ENCODE data around the gene CAPN2.
A peak's percentile ranks its signal among the peaks of the same experiment; 100 is the strongest.
"Not testable (repeated sequence)": the region's sequence is repeated elsewhere in the genome, so short reads cannot be mapped to it uniquely, and the experiment has no call there.

The CAPN2 gene

DNA sequence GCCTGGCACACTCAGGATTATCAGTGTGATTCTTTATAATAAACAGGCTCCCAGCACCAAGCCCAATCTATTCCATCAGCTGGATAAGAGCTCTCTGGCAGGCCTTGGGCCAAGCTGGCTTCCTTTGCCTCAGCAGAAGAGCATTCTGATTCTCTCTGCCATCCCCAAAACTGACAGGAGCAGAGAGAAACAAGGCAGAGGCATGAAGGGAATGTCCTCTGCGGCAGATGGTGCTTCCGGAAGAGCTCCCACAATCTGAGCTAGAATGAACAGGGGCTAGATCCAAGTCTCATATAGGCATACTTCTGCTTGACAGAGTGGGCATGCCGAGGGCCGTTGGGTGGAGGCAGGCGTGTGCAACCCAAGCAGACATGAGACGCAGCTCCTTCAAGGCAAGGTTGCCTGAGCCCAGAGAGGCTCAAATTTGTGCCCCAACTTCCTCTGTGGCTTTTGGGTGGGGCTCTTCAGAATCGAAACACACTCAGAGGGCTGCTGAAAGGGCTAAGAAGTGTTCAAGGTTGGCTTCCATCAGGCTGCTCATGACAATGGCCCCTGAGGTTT lies 4.0 kb downstream of the CAPN2 start:
- peak in 1 of 2 donors; percentile 24 for DNase-seq (ENCODE audit: low read depth in 1 of 2, low spot score in 1 of 2)

DNA sequence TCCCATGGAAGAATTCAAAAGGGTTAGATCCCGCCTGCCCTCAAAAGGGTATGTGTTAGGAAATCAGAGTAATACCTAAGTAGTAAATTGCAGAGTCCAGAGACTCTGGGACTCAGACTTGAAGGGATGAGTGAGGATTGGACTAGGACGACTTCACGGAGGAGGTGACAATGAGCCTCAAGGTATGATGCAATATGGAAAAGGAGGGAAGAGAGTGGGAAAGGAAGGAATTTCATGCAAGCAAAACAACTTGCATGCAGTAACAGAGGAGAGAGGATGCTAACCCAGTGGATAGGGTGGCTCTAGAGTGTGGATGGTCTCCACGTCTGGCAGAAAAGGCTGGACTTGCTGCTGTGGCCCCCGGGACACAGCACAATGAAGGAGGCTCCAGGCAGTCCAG lies 4.8 kb downstream of the CAPN2 start:
- DNase-seq (ENCODE audit: low read depth in 1 of 2, low spot score in 1 of 2), result no peak

DNA sequence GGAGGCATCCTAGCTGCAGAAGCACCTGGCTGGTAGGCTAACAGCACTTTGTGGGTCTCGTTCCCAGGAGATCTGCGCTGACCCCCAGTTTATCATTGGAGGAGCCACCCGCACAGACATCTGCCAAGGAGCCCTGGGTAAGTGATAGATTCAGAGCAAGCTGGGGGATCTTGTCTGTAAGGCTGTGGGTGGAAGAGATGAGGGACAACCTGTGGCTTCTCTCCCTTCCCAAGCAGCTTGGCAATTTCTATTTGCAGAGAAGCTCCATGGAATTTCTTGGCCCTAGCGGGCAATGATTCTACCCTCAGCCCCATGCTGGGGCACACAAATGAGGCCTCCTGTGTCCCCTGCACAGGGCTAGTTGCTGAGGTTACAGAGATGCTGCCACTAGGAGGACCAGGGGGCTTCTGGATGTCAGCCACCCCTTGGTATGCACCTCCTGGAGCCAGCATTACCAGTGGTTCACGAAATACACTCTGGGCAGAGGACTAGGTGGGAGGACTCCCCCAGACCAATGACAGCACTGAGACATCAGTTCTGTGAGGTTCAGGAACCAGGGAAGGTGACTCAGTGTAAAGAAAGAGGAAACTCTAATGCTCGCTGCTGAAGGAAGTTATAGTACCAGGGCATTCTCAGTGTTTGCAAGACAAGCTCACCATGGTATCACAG lies 5.5 kb downstream of the CAPN2 start:
- DNase-seq (ENCODE audit: low read depth in 1 of 2, low spot score in 1 of 2), result no peak

- no peak for DNase-seq (ENCODE audit: low read depth in 1 of 2, low spot score in 1 of 2)
Measured at GRCh38 chr1:223718850-223719249, 6.5 kb downstream of the CAPN2 start.

GRCh38 chr1:223720971-223721591 lies 8.7 kb downstream of the CAPN2 start:
- DNase-seq (ENCODE audit: low read depth in 1 of 2, low spot score in 1 of 2), result no peak

- DNase-seq (ENCODE audit: low read depth in 1 of 2, low spot score in 1 of 2), result no peak
Measured at GRCh38 chr1:223721658-223722607, 9.6 kb downstream of the CAPN2 start.

DNA sequence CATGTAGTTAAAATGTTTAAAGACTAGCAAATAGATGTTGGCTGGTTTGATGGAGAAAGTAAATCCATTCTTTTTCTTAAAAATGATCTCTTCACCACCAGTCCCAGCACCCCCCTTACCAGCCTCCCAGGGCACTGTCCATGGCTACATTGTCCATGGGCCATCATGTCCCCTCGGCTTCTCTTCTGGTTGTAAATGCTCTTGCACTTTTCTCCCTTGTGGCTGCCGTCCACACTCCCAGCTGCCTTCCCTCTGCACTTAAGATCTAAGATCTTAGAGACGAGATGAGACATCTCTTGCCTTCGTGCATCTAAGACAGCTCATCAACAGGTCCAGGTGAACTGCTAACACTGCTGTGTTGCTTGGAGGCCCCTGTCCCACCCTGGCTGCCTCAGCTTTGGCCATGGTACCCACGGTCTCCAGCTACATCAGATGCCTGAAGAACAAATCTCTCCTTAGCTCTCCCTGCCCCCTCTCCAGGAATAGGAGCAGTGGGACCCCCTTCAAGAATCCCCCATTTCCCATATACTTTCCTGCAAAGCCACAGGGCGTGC lies 11.1 kb downstream of the CAPN2 start:
- DNase-seq (ENCODE audit: low read depth in 1 of 2, low spot score in 1 of 2), result no peak

GRCh38 chr1:223724376-223724775 lies 12.0 kb downstream of the CAPN2 start:
- no peak for DNase-seq (ENCODE audit: low read depth in 1 of 2, low spot score in 1 of 2)

DNA sequence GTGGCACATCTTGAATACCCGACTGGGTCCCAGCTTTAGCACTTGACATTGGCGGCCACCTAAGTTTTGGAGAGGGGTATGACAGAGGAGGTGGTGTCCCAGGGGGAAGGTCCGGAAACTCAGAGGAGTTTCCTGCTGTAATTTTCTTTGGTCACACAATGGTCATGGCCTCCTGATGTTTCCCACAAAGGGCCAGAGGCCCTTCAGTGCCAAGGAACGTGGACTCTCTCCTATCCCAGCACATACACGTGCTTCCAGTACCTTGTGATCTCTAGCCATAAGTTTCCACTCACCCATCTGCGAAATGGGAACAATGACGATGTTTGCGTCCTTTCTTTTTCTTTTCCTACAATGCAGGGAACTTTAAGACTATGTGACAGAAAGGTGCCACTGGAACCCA lies 13.2 kb downstream of the CAPN2 start:
- DNase-seq (ENCODE audit: low read depth in 1 of 2, low spot score in 1 of 2), result no peak

DNA sequence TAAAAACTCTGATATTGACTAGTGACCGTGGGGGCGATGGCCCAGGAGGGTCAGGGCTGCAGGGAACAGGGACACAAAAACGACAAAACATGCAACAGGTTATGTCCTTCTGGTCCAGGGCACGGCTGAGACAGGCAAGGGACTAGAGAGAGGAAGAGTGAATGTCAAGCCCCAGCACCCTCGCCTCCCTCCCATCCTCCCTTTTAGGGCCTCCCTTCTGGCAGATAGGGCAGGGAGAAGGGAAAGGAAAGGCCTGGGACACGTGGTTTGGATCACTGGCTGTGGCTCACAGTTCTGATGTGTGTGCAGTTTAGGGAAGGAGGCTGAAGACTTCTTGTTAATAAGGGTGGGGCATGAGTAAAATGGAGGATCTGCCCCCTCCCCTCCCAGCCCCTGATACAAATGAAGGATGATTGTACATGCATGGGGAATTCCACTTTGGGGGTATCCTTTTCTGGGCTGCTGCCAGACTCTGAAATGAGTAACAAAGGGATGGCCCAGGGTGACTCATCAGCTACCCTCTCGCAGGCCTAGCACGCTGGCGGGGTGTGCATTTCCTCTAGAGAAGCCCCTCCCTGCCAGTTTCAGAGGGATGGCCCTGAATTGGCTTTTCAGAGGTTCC lies 14.2 kb downstream of the CAPN2 start:
- peak; percentile 67 to 77 for DNase-seq (ENCODE audit: low read depth in 1 of 2, low spot score in 1 of 2)

GRCh38 chr1:223727541-223727940 lies 15.2 kb downstream of the CAPN2 start:
- DNase-seq (ENCODE audit: low read depth in 1 of 2, low spot score in 1 of 2), result no peak

GRCh38 chr1:223729906-223730305 lies 17.6 kb downstream of the CAPN2 start:
- DNase-seq (ENCODE audit: low read depth in 1 of 2, low spot score in 1 of 2), result no peak

DNA sequence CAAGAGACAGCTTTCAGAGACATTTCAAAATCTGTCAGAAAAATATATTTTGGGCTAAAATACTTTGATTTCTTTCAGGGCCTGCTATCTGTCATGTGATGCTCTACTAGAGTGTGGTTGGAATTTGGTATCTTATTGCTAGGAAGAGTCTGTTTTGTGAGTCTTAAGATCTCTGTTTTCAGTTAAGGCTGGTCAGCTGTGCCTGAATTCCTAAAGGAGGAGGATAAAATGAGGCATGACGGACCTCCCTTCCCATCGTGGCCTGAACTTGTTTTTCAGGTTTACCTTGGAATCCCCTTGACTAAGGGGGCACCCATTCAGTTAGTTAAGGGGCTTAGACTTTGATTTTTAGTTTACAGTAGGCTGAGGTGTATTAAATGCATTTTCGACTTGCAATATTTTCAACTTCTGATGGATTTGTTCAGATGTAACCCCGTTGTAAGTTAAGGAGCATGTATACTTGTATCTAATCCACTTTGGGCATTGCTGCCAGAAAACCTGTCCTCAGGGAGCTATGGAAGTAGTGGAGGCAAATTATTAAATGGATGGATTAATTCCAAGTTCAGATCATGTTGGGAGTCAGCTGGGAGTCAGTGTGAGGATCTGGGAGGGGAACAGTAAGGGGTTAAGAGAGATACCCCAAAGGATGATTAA lies 18.3 kb downstream of the CAPN2 start:
- DNase-seq (ENCODE audit: low read depth in 1 of 2, low spot score in 1 of 2), result no peak

DNA sequence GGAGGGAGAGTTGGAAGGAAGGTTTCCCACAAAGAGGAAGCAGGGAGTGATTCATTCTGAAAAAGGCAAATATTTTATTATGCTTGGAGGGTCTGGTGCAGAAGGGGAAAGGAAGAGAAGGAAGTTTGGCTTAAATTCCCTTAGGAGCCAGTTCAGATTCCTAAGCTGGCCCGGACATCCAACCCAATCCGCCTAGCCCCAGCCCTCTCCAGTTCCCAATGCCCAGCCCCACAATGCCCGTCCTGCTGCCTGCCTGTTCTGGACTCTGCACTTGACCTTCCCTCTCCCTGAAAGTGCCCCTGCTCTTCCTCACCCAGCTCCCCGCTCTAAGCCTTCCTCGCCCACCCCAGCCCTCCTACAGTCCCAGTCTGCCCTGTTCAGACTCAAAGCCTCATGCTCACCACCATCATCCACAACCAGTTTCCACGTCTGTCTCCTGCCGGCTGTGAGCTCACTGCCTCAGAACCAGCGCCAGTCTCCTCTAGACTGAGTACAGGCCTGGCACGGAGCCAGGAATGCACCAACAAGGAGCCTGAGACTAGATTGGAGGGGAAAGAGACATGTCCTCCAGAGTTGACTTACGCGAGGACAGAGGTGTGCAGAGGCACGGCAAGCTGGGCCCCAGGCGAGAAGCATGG lies 18.9 kb downstream of the CAPN2 start:
- no peak for DNase-seq (ENCODE audit: low read depth in 1 of 2, low spot score in 1 of 2)

DNA sequence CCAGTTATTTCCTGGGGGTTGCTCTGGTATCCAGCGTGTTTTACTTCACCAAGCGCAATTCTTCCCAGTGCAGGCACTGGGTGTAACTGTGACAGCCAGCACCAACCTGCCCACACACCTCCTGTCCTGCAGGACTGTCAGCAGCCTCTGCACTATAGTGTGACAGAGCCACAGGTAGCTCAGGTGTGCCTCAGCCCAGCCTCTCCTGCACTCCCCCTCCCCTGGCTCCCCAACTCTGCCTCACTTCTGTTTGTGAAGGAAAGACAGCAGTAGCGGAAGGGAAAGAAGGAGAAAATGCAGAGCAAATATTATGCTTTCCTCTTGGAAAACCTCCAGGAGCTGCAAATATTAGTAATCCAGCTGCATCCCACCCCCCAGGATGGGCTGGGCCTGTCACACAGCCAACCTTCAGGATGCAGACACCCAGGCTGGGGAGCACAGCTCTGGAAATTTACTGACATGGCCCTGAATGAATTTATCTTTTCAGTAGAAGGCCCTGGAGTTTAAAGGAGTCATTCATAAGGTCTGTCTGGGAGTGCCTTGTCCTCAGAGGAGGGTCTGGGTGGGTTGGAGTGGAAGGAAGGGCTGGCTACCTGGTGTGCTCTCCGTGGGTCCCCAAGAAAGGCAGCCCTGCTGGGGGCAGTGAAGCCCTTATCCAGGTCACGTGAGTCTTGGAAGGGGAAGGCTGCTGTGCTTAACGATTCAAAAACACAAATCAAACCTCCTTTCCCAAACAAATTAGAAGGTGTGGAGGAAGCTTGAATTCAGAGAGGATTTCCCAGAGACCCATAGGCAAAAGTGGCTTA lies 20.9 kb downstream of the CAPN2 start:
- DNase-seq (ENCODE audit: low read depth in 1 of 2, low spot score in 1 of 2), result no peak

DNA sequence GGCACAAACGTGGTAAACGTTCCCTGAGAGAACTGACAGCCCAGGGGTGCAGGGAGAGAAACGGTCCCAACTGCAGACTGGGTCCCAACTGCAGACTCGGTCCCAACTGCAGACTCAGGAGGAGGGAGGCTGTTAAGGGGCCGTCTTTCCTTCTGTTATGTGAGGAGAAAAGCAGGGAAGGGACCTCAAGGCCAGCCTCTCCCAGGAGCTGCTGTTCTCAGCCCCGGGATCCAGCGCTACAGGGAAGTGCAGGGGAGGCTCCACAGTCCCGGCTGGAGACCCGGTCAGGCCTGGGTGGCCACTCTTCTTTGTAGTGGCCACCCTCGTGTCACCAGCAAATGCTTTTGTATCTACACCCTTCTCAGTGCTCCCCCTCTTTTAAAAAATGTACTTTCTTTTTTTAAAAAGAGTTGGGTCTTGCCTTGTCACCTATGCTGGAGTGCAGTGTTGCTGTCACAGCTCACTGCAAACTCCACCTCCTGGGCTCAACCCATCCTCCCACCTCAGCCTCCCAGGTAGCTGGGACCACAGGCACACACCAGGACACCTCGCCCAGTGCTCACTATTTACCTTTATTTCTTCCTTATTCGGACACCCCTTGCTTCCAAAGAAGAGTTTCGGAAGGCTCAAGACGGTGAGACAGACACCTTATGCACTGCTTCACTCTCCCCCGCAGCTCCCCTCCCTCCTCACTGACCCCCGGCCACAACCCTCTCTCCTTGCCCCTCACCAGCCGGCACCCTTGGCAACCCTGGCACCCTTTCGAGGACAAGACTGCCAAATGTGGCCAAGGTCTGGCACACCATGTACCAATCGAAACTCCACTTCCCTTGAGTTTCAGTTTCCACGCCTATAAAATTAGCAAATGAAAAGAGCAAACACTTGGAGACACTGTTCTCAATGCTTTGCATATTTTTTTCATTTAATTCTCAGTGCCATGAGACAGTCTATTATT lies 21.8 kb downstream of the CAPN2 start:
- no peak for DNase-seq (ENCODE audit: low read depth in 1 of 2, low spot score in 1 of 2)

DNA sequence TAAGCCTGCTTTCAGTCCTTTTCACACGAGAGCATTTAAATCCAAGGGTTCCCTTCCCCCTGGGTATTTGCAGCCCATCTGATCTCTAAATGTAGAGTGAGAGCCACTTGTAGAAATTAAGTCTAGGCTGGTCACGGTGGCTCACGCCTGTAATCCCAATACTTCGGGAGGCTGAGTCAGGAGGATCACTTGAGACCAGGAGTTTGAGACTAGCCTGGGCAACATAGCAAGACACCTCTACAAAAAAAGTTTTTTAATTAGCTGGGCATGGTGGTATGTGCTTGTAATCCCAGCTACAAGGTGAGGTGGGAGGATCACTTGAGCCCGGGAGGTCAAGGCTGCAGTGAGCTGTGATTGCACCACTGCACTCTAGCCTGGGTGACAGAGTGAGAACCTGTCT lies 24.3 kb downstream of the CAPN2 start:
- DNase-seq (ENCODE audit: low read depth in 1 of 2, low spot score in 1 of 2), result not testable (repeated sequence)

- no peak for DNase-seq (ENCODE audit: low read depth in 1 of 2, low spot score in 1 of 2)
Measured at GRCh38 chr1:223737342-223737741, 25.0 kb downstream of the CAPN2 start.

Data from stimulated activated CD4-positive, alpha-beta T cell treated with anti-CD3 and anti-CD28 coated beads, Interleukin-15, amount 100 ng/mL, for 1 hour (primary cell).